ENCODE measurements around the gene GPHB5.

The GPHB5 gene

GRCh38 chr14:63268771-63269170 lies 50.0 kb downstream of the GPHB5 start:
- DNase-seq (no peak), ATAC-seq (ENCODE audit: insufficient read depth, low read depth) (no peak)
- Histone ChIP-seq H3K9ac (ENCODE audit: low read depth, low read length) (no peak overlapping the region), H4K20me1 (ENCODE audit: insufficient read depth, low read length) (no peaks in the 10 kb centered on the region), H3K79me2 (ENCODE audit: insufficient read depth, low read length) (no peaks in the 10 kb centered on the region), H3K27me3 (ENCODE audit: insufficient read depth, low read length, poor library complexity) (peaks cover 2% of the 10 kb centered on the region), H2AFZ (ENCODE audit: low read depth, low read length) (no peak overlapping the region), H3K4me1 (ENCODE audit: insufficient read depth, low read length) (no peaks in the 10 kb centered on the region), H3K27ac (ENCODE audit: low read length) (no peak overlapping the region), H3K9me3 (ENCODE audit: insufficient read depth, low read length, severe bottlenecking) (no peaks in the 10 kb centered on the region), H3K36me3 (ENCODE audit: insufficient read depth, low read length) (no peaks in the 10 kb centered on the region), H3K4me3 (ENCODE audit: low read depth in 1 of 2, low read length in 2 of 2) (no peak overlapping the region), H3K4me2 (ENCODE audit: insufficient read depth, low read length) (no peak overlapping the region)
- TF ChIP-seq EZH2 (IDR thresholded peaks at IDR 0.05; ENCODE audit: borderline replicate concordance, low read depth, low read length, severe bottlenecking) (no peak), CTCF (IDR thresholded peaks at IDR 0.05; ENCODE audit: borderline replicate concordance, extremely low read depth, low read length, poor library complexity, severe bottlenecking) (no peak)

- H3K9ac ChIP-seq (ENCODE audit: low read depth, low read length), result no peak overlapping the region
- H3K4me1 ChIP-seq (ENCODE audit: insufficient read depth, low read length), result no peaks in the 10 kb centered on the region
- no peak overlapping the region for H3K4me2 ChIP-seq (ENCODE audit: insufficient read depth, low read length)
- ATAC-seq (ENCODE audit: insufficient read depth, low read depth) (no peak), DNase-seq (no peak)
- H3K27ac ChIP-seq (ENCODE audit: low read length), result no peak overlapping the region
- peaks cover 2% of the 10 kb centered on the region for H3K27me3 ChIP-seq (ENCODE audit: insufficient read depth, low read length, poor library complexity)
- H3K9me3 ChIP-seq (ENCODE audit: insufficient read depth, low read length, severe bottlenecking), result no peaks in the 10 kb centered on the region
- H3K79me2 ChIP-seq (ENCODE audit: insufficient read depth, low read length), result no peaks in the 10 kb centered on the region
- H4K20me1 ChIP-seq (ENCODE audit: insufficient read depth, low read length), result no peaks in the 10 kb centered on the region
- no peaks in the 10 kb centered on the region for H3K36me3 ChIP-seq (ENCODE audit: insufficient read depth, low read length)
- H3K4me3 ChIP-seq (ENCODE audit: low read depth in 1 of 2, low read length in 2 of 2), result no peak overlapping the region
- TF ChIP-seq CTCF (IDR thresholded peaks at IDR 0.05; ENCODE audit: borderline replicate concordance, extremely low read depth, low read length, poor library complexity, severe bottlenecking) (no peak), EZH2 (IDR thresholded peaks at IDR 0.05; ENCODE audit: borderline replicate concordance, low read depth, low read length, severe bottlenecking) (no peak)
- no peak overlapping the region for H2AFZ ChIP-seq (ENCODE audit: low read depth, low read length)
Measured at GRCh38 chr14:63267171-63267570, 51.6 kb downstream of the GPHB5 start.

- Histone ChIP-seq H3K27ac (ENCODE audit: low read length) (no peak overlapping the region), H3K4me2 (ENCODE audit: insufficient read depth, low read length) (no peak overlapping the region), H3K4me1 (ENCODE audit: insufficient read depth, low read length) (no peaks in the 10 kb centered on the region), H2AFZ (ENCODE audit: low read depth, low read length) (no peak overlapping the region), H3K79me2 (ENCODE audit: insufficient read depth, low read length) (no peaks in the 10 kb centered on the region), H4K20me1 (ENCODE audit: insufficient read depth, low read length) (no peaks in the 10 kb centered on the region), H3K36me3 (ENCODE audit: insufficient read depth, low read length) (no peaks in the 10 kb centered on the region), H3K9ac (ENCODE audit: low read depth, low read length) (no peak overlapping the region), H3K4me3 (ENCODE audit: low read depth in 1 of 2, low read length in 2 of 2) (no peak overlapping the region), H3K27me3 (ENCODE audit: insufficient read depth, low read length, poor library complexity) (peaks cover 2% of the 10 kb centered on the region), H3K9me3 (ENCODE audit: insufficient read depth, low read length, severe bottlenecking) (no peaks in the 10 kb centered on the region)
- TF ChIP-seq CTCF (IDR thresholded peaks at IDR 0.05; ENCODE audit: borderline replicate concordance, extremely low read depth, low read length, poor library complexity, severe bottlenecking) (no peak), EZH2 (IDR thresholded peaks at IDR 0.05; ENCODE audit: borderline replicate concordance, low read depth, low read length, severe bottlenecking) (no peak)
- no peak for DNase-seq
- no peak for ATAC-seq (ENCODE audit: insufficient read depth, low read depth)
Measured at GRCh38 chr14:63266106-63266505, 52.6 kb downstream of the GPHB5 start.
